Heart left ventricle (tissue), 16 donors: ENCODE results near the gene TBC1D1. TPM values are rescaled to one million over a fixed set of nuclear protein-coding genes. Genes with fewer than 3 reads are reported as not detected.
A peak's percentile ranks its signal among the peaks of the same experiment; 100 is the strongest.

ENCODE experiments used
- ATAC-seq, 4 donors: fragments of 200-7000 bp; cut with Tn5 transposase; one replicate each; pipeline ENCODE4 v1.9.1; 2020 to 2022; ENCODE audit warnings: moderate library complexity in 4 of 4, mild to moderate bottlenecking in 3 of 4, moderate number of reproducible peaks in 1 of 4
- DNase-seq, 5 donors: peaks; one replicate each; pipeline ENCODE4 v3.0.0-alpha.2; 2020
- H3K27ac ChIP-seq, 12 donors: fragments of 200-600 bp; sonication (generic) in 4 of 12; one replicate each; pipeline versions ENCODE4 v1.5.0 to v1.8.0; 2016 to 2022; ENCODE audit warnings: mild to moderate bottlenecking in 2 of 12
- H3K27me3 ChIP-seq, 9 donors: fragments of 200-600 bp; sonication (generic) in 2 of 9; one replicate each; pipeline versions ENCODE4 v1.5.1 to v1.8.0; 2016 to 2022; ENCODE audit warnings: mild to moderate bottlenecking in 3 of 9
- H3K36me3 ChIP-seq, 9 donors: fragments of 200-600 bp; sonication (generic) in 2 of 9; one replicate each; pipeline versions ENCODE4 v1.5.0 to v1.8.0; 2018 to 2022; ENCODE audit warnings: mild to moderate bottlenecking in 2 of 9
- H3K4me1 ChIP-seq, 12 donors: fragments of 200-600 bp; sonication (generic) in 4 of 12; one replicate each; pipeline versions ENCODE4 v1.5.0 to v1.8.0; 2016 to 2022; ENCODE audit warnings: mild to moderate bottlenecking in 3 of 12
- H3K4me3 ChIP-seq, 12 donors: fragments of 200-600 bp; sonication (generic) in 4 of 12; one replicate each; pipeline versions ENCODE4 v1.5.0 to v1.8.0; 2017 to 2022; ENCODE audit warnings: mild to moderate bottlenecking in 9 of 12, moderate library complexity in 4 of 12
- H3K9me3 ChIP-seq, 12 donors: fragments of 200-600 bp; sonication (generic) in 4 of 12; one replicate each; pipeline versions ENCODE4 v1.5.0 to v1.8.0; 2016 to 2022; ENCODE audit warnings: mild to moderate bottlenecking in 1 of 12
- POLR2A ChIP-seq, 2 donors: fragments of 450-650 bp; IDR thresholded peaks; one replicate each; pipeline ENCODE4 v1.6.1; 2017; ENCODE audit warnings: antibody characterized with exemption in 2 of 2, mild to moderate bottlenecking in 2 of 2, moderate library complexity in 2 of 2
- WGBS, 4 donors: extraction: QIAGEN DNeasy Blood & Tissue Kit in 2 of 4; methylation state at CpG; one replicate each; pipeline versions ENCODE4 v1.1.5 to v1.1.7; 2013 to 2018; 5-methylcytosine and 5-hydroxymethylcytosine counted together
- intact Hi-C, 10 donors: fragments of 100-400 bp; cut with DNase I; formaldehyde crosslinking; loops; one replicate each; pipeline versions ENCODE4 v1.11.1 to v1.14.2; 2022
- polyA plus RNA-seq, 2 donors: library from polyadenylated mRNA; stranded (reverse); fragments of 200-250 nt; gene quantifications; one replicate each; pipeline ENCODE4 v1.2.3, GENCODE V29; 2013
- total RNA-seq, 9 donors: library from RNA; depleted of rRNA in 2 of 9; stranded (reverse); fragments of >200 nt in 2 of 9; fragmentation: NEBNext Ultra II Directional in 3 of 9; extraction: Animal tissue kit (Norgen Biotek cat#: 25700) in 3 of 9; gene quantifications; one replicate each; pipeline versions ENCODE4 v1.1.0 to v1.2.4, GENCODE V29; 2016 to 2023
- TF ChIP-seq, protein P1 (sequence below), 12 donors: fragments of 200-600 bp; sonication (generic) in 4 of 12; IDR thresholded peaks; one replicate each; pipeline versions ENCODE4 v1.5.0 to v1.8.0; 2018 to 2022; ENCODE audit warnings: antibody characterized with exemption in 12 of 12, mild to moderate bottlenecking in 5 of 12
- donor health status: ischemic (EF 13 %, LVEDD 7.1; RV severe dilation, severe dysfunction).
- donor health status: healthy with polysubstance abuse.
- donor health status: DM: no; HTN: yes; CAD: no.
- donor health status: DM: no; HTN: no; CAD: no.
- donor health status: ischemic (EF 25% LVEDD 6.9; RV normal size, moderate dysfunction).
- donor health status: ischemic (EF 25% LVEDD 5.7; RV mildly dilated, moderate dysfunction).
- donor health status: healthy.
- donor health status: DM: yes; HTN: yes; CAD: no.
- donor health status: ischemic (EF 35%, LVEDD 5.7; RV mildly dilated, moderate dysfunction).
- donor health status: nonischemic (EF 11% LVEDD 7.7; RV severe dilation, severe dysfunction).
- donor health status: DM: yes; HTN: yes; CAD: no.
- donor health status: PGD.
- donor health status: ischemic (EF 29% LVEDD 5.4; RV normal size, mild dysfunction).
- donor health status: nonischemic (EF 23%, LVEDD 6.1; RV moderate dilation, normal function).

Gene TBC1D1
- total and polyA plus RNA-seq, 11 donors = 81.7 to 269 (median 140) TPM

DNA sequence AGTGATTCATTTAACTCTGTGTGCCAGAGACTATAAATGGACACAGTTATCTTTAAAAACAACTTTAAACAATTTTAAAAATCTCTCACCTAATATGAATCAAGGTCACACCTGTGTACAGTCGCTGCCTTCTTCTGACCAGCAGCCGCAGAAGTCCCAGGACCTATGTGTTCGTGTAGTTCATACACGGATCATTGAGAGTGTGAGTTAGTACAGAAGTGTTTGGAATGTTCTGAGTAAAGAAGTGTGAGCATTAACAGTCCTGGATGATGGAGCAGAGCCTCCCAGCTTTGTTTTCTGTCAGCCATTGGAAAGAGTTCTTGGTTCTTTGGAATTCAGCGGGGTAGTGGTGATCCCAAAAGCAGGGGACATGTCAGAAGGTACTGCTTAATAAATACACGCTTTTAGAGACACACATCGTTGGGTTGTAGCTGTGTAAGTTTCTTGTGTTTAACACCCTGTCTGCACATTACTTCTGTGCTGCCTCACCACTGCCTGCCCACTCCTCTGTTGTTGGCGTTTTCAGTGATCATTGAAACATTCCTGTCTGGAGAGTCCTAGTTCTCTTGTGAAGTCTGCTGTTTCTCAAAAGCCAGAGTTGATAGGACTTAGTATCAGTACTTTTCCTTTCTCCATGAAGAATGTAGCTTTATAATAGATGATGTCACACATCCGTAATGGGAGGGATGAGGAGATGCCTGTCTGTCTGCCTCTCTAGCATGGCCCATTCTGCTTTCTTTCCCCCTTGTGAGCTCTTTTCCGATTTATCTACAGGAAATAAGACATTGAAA lies 159.9 kb downstream of the TBC1D1 start:
- intact Hi-C loops = loop anchor here in 1 of 10 donors (5.0 kb wide), 1 partner anchor 1132 kb away; the partner anchor contains the start of gene WDR19
- Histone ChIP-seq H3K27ac (peak overlapping the region; percentile 0 to 81 (median 69)), H3K36me3 (peaks cover 0 to 78% (median 72%) of the 10 kb centered on the region in 9 donors), H3K4me1 (peaks cover 0 to 36% (median 22%) of the 10 kb centered on the region in 12 donors), H3K27me3 (no peaks in the 10 kb centered on the region), H3K4me3 (no peak overlapping the region), H3K9me3 (no peaks in the 10 kb centered on the region)
- no peak for DNase-seq
- 35 to 43% (median 39%) methylated on average over 10 of the region's 10 CpGs for WGBS, 4 donors
- ATAC-seq = peak; percentile 38 to 76 (median 59)
- TF ChIP-seq, protein P1, sequence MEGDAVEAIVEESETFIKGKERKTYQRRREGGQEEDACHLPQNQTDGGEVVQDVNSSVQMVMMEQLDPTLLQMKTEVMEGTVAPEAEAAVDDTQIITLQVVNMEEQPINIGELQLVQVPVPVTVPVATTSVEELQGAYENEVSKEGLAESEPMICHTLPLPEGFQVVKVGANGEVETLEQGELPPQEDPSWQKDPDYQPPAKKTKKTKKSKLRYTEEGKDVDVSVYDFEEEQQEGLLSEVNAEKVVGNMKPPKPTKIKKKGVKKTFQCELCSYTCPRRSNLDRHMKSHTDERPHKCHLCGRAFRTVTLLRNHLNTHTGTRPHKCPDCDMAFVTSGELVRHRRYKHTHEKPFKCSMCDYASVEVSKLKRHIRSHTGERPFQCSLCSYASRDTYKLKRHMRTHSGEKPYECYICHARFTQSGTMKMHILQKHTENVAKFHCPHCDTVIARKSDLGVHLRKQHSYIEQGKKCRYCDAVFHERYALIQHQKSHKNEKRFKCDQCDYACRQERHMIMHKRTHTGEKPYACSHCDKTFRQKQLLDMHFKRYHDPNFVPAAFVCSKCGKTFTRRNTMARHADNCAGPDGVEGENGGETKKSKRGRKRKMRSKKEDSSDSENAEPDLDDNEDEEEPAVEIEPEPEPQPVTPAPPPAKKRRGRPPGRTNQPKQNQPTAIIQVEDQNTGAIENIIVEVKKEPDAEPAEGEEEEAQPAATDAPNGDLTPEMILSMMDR (IDR thresholded peaks at IDR 0.05) = no peak
- no peak for TF ChIP-seq POLR2A (IDR thresholded peaks at IDR 0.05)

- peaks cover 0 to 75% (median 56%) of the 10 kb centered on the region in 9 donors for H3K36me3 ChIP-seq
- H3K27me3 ChIP-seq = no peaks in the 10 kb centered on the region
- ATAC-seq = peak; percentile 18 to 51 (median 26)
- WGBS, 4 donors = 46 to 61% (median 54%) methylated on average over 8 of the region's 8 CpGs
- no peak for DNase-seq
- H3K4me1 ChIP-seq = peaks cover 0 to 39% (median 25%) of the 10 kb centered on the region in 12 donors
- no peaks in the 10 kb centered on the region for H3K9me3 ChIP-seq
- H3K27ac ChIP-seq = peak overlapping the region in 11 of 12 donors; percentile 18 to 82 (median 72)
- TF ChIP-seq, protein P1 (IDR thresholded peaks at IDR 0.05) = peak in 4 of 12 donors; percentile 7 to 26 (median 14)
- no peak for TF ChIP-seq POLR2A (IDR thresholded peaks at IDR 0.05)
- intact Hi-C loops = loop anchor here in 1 of 10 donors (5.0 kb wide), 1 partner anchor 677 kb away; no protein-coding TSS in a partner anchor
- peak overlapping the region in 5 of 12 donors; percentile 6 to 15 (median 8) for H3K4me3 ChIP-seq
These were observed 164.7 kb downstream of the TBC1D1 start for GRCh38 chr4:38055566-38055965.

DNA sequence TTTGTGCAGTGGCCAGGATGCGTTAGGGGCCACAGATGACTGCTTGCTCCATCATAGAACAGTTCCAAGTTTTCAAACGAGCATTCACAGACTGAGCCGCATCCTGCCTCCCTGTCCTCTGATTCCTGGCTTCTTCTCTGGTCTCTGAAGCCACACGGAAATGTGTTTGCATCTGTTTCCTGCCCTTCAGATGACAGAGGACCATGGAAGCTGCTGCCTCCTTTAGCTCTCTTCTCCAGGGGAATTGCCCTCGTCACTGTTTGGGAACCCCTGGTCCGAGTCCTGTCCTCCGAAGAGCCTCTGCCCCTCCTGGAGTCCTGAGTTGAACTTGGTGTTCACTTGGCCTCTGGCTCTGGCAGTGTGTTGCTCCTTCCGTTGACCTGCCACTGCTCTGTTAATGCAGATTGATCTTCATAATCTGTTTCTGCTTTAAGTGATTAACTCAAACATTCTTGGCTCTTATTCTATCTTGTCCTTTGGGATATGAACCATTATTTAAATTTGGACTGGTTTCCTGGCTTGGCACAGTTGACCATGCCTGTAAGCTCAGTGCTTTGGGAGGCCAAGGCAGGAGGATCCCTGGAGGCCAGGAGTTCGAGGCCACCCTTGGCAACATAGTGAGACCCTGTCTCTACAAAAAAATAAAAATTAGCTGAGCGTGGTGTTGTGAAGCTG lies 165.3 kb downstream of the TBC1D1 start:
- H3K27me3 ChIP-seq = no peaks in the 10 kb centered on the region
- TF ChIP-seq POLR2A (IDR thresholded peaks at IDR 0.05) = no peak
- TF ChIP-seq, protein P1 (IDR thresholded peaks at IDR 0.05) = no peak
- peaks cover 0 to 39% (median 22%) of the 10 kb centered on the region in 12 donors for H3K4me1 ChIP-seq
- intact Hi-C loops = loop anchor here in 1 of 10 donors (5.0 kb wide), 1 partner anchor 676 kb away; no protein-coding TSS in a partner anchor
- peak overlapping the region in 11 of 12 donors; percentile 18 to 82 (median 72) for H3K27ac ChIP-seq
- H3K36me3 ChIP-seq = peaks cover 0 to 78% (median 60%) of the 10 kb centered on the region in 9 donors
- no peaks in the 10 kb centered on the region for H3K9me3 ChIP-seq
- H3K4me3 ChIP-seq = peak overlapping the region in 4 of 12 donors; percentile 6 to 15 (median 8)
- DNase-seq (peak in 2 of 5 donors; percentile 43 to 50), ATAC-seq (peak; percentile 36 to 64 (median 50))
- 42 to 58% (median 48%) methylated on average over 9 to 10 of the region's 10 CpGs for WGBS, 4 donors
